Stomach (tissue), 9 donors: Measurements from ENCODE around the gene SAXO1. TPM values are rescaled to one million over a fixed set of nuclear protein-coding genes. Genes with fewer than 3 reads are reported as not detected.

Source experiments
- DNase-seq, 2 donors: peaks; one replicate each; pipeline versions ENCODE4 v3.0.0 to v3.0.0-alpha.2; 2013 to 2019
- H3K27ac ChIP-seq, 5 donors: fragments of 200-600 bp in 4 of 5; sonication (generic) in 4 of 5; one replicate each; pipeline ENCODE4 v1.5.1; 2013 to 2019; ENCODE audit warnings: mild to moderate bottlenecking in 1 of 5, moderate library complexity in 1 of 5
- H3K27me3 ChIP-seq, 3 donors: fragments of 200-600 bp; sonication (generic); one replicate each; pipeline ENCODE4 v1.5.1; 2017 to 2019; ENCODE audit warnings: mixed run types in 1 of 3
- H3K36me3 ChIP-seq, 4 donors: fragments of 200-600 bp; sonication (generic); 1 replicate in 3 of 4; 2 replicates in 1 of 4; pipeline ENCODE4 v1.5.1; 2016 to 2019
- H3K4me1 ChIP-seq, 4 donors: fragments of 200-600 bp; sonication (generic); one replicate each; pipeline ENCODE4 v1.5.1; 2016 to 2019
- H3K4me3 ChIP-seq, 4 donors: fragments of 200-600 bp; sonication (generic) in 3 of 4; one replicate each; pipeline ENCODE4 v1.5.1; 2016 to 2019; ENCODE audit warnings: mild to moderate bottlenecking in 1 of 4
- H3K9me3 ChIP-seq, 4 donors: fragments of 200-600 bp; sonication (generic); one replicate each; pipeline ENCODE4 v1.5.1; 2016 to 2019
- EP300 ChIP-seq: sonication (generic); formaldehyde crosslinking; IDR thresholded peaks from one replicate; pipeline ENCODE4 v1.6.1; 2017; ENCODE audit warnings: antibody characterized with exemption
- POLR2A ChIP-seq, 4 donors: fragments of 450-650 bp; IDR thresholded peaks; one replicate each; pipeline ENCODE4 v1.6.1; 2016; ENCODE audit warnings: antibody characterized with exemption in 4 of 4, control low read depth in 2 of 4, mild to moderate bottlenecking in 1 of 4, moderate library complexity in 1 of 4
- POLR2AphosphoS5 ChIP-seq, 3 donors: sonication (generic); formaldehyde crosslinking; IDR thresholded peaks; one replicate each; pipeline ENCODE4 v1.6.1; 2016; ENCODE audit warnings: antibody characterized with exemption in 3 of 3
- WGBS, 5 donors: extraction: QIAGEN DNeasy Blood & Tissue Kit in 3 of 5; methylation state at CpG; one replicate each; pipeline versions ENCODE4 v1.1.5 to v1.1.7; 2013 to 2018; 5-methylcytosine and 5-hydroxymethylcytosine counted together
- intact Hi-C: fragments of 100-400 bp; cut with DNase I; formaldehyde crosslinking; loops from one replicate; pipeline ENCODE4 v1.15.1; 2023; ENCODE audit warnings: low total_unique reads
- polyA plus RNA-seq, 3 donors: library from polyadenylated mRNA; stranded (reverse); fragments of 200-250 nt; gene quantifications; one replicate each; pipeline ENCODE4 v1.2.3, GENCODE V29; 2013
- small RNA-seq, 4 donors: library from RNA; depleted of rRNA; stranded (forward); fragments of <200 nt; gene quantifications; one replicate each; pipeline ENCODE3, GENCODE V24; 2016
- total RNA-seq, 5 donors: library from RNA; depleted of rRNA; stranded (reverse); fragments of >200 nt; gene quantifications; one replicate each; pipeline versions ENCODE4 v1.1.0 to v1.2.3, GENCODE V29; 2014 to 2016
- TF ChIP-seq, protein P1 (sequence below), 7 experiments: fragments of 450-650 bp in 4 of 7; fragments of 200-600 bp in 3 of 7; sonication (generic) in 3 of 7; IDR thresholded peaks; one replicate each; pipeline ENCODE4 v1.5.1; 2016 to 2019; ENCODE audit warnings: antibody characterized with exemption in 7 of 7, control low read depth in 2 of 7, mild to moderate bottlenecking in 1 of 7
- donor health status: healthy with polysubstance abuse.
- donor health status: Bipolar disorder and iron deficiency.
- donor health status: healthy.

The SAXO1 gene
- total and polyA plus RNA-seq, 8 donors, result 0.03 to 4.7 (median 0.12) TPM; not detected in 4

DNA sequence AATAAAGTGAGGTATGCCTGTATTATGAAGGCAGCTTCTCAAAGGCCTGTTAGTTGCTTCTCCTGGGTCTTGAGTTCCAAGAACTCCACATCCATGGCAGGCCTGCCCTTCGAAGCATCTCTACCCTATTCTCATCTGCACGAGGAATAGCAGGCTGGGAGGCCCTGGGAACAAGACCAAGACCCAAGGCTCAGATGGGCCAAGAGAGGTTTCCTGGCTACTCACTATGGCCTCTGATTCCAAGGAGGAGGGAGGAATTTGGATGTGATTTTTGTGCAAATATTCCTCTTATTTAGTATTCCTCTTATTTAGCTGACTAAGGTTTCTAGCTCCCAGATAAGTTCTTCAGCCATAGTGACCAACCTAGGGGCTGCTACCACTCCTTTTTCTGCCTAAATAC is 151.3 kb downstream of the SAXO1 start:
- intact Hi-C loops, result no loop called here
- no peak overlapping the region for H3K27ac ChIP-seq
- H3K4me1 ChIP-seq, result no peaks in the 10 kb centered on the region
- DNase-seq, result no peak
- H3K9me3 ChIP-seq, result no peaks in the 10 kb centered on the region
- no peaks in the 10 kb centered on the region for H3K27me3 ChIP-seq
- no peaks in the 10 kb centered on the region for H3K36me3 ChIP-seq
- WGBS, 5 donors, result 75 to 87% (median 83%) methylated on average over 2 of the region's 2 CpGs
- TF ChIP-seq POLR2AphosphoS5 (IDR thresholded peaks at IDR 0.05) (no peak), POLR2A (IDR thresholded peaks at IDR 0.05) (no peak), EP300 (no peak)
- TF ChIP-seq, protein P1, sequence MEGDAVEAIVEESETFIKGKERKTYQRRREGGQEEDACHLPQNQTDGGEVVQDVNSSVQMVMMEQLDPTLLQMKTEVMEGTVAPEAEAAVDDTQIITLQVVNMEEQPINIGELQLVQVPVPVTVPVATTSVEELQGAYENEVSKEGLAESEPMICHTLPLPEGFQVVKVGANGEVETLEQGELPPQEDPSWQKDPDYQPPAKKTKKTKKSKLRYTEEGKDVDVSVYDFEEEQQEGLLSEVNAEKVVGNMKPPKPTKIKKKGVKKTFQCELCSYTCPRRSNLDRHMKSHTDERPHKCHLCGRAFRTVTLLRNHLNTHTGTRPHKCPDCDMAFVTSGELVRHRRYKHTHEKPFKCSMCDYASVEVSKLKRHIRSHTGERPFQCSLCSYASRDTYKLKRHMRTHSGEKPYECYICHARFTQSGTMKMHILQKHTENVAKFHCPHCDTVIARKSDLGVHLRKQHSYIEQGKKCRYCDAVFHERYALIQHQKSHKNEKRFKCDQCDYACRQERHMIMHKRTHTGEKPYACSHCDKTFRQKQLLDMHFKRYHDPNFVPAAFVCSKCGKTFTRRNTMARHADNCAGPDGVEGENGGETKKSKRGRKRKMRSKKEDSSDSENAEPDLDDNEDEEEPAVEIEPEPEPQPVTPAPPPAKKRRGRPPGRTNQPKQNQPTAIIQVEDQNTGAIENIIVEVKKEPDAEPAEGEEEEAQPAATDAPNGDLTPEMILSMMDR (IDR thresholded peaks at IDR 0.05), result no peak
- no peak overlapping the region for H3K4me3 ChIP-seq

DNA sequence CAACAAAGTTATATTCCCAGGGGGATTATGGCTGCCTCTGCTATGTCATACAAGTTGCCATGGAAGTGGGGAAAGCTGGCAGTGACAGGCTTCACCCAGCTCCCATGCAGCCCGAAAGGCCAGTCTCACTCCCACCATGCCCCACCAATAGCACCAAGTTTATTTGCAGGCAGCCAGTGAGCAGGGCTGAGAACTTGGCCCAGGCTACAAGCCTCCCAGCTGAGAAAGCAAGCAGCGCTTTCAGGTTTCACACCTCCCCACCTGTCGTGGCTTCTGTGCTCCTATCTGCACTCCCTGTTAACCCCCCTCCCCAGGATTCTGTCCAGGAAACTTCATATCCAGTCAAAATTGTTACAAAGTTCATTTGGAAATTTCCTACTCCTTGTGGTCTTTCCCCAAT is 155.0 kb downstream of the SAXO1 start:
- H3K36me3 ChIP-seq, result no peaks in the 10 kb centered on the region
- H3K9me3 ChIP-seq, result no peaks in the 10 kb centered on the region
- 85 to 100% (median 88%) methylated on average over 3 of the region's 3 CpGs for WGBS, 5 donors
- intact Hi-C loops, result no loop called here
- TF ChIP-seq, protein P1 (IDR thresholded peaks at IDR 0.05), result no peak
- TF ChIP-seq POLR2A (IDR thresholded peaks at IDR 0.05) (no peak), POLR2AphosphoS5 (IDR thresholded peaks at IDR 0.05) (no peak), EP300 (no peak)
- no peak overlapping the region for H3K27ac ChIP-seq
- H3K27me3 ChIP-seq, result no peaks in the 10 kb centered on the region
- no peak for DNase-seq
- no peak overlapping the region for H3K4me3 ChIP-seq
- no peaks in the 10 kb centered on the region for H3K4me1 ChIP-seq

Small RNA genes lying within 50 kb of the gene (small RNA-seq; reads per million reads assigned to genes)
- gene RNU6-264P, result 0 reads per million in 4 donors
- gene SCARNA8, result 6.2 to 20.1 (median 15.2) reads per million in 4 donors

Other genes starting within 250 kb of the SAXO1 start
- 10 to 100 TPM; 13.9 to 67.4 (median 33.5) TPM for gene RRAGA, start 16.2 kb upstream of the SAXO1 start, total RNA-seq
- 10 to 100 TPM; 53.6 to 65.7 (median 55.2) TPM for gene RRAGA, start 16.2 kb upstream of the SAXO1 start, polyA plus RNA-seq
- 10 to 100 TPM in 3 of 5 donors, 1 to 10 TPM in 2; 1.7 to 32.1 (median 22.3) TPM for gene HAUS6, start 69.7 kb upstream of the SAXO1 start, total RNA-seq
- gene HAUS6, start 69.7 kb upstream of the SAXO1 start, polyA plus RNA-seq, result 1 to 10 TPM; 2.3 to 3.3 (median 3.1) TPM
- 100 to 1,000 TPM in 2 of 5 donors, 10 to 100 TPM in 3; 20.5 to 208 (median 37.7) TPM for gene PLIN2, start 94.3 kb upstream of the SAXO1 start, total RNA-seq
- 10 to 100 TPM; 22.8 to 81.0 (median 55.8) TPM for gene PLIN2, start 94.3 kb upstream of the SAXO1 start, polyA plus RNA-seq
- 100 to 1,000 TPM in 2 of 5 donors, 10 to 100 TPM in 3; 46.0 to 226 (median 63.5) TPM for gene DENND4C, start 197.5 kb upstream of the SAXO1 start, total RNA-seq
- 1 to 10 TPM; 6.3 to 9.3 (median 7.7) TPM for gene DENND4C, start 197.5 kb upstream of the SAXO1 start, polyA plus RNA-seq